ENCODE results near the gene ANKRD50. TPM values are rescaled to one million over a fixed set of nuclear protein-coding genes. Genes with fewer than 3 reads are reported as not detected.

Gene ANKRD50
- total and polyA plus RNA-seq, 2 of the 13 experiments (the other 11 are each of a cell fraction or from before 2014, with no cell fraction given): 2.4 to 4.4 TPM

DNA sequence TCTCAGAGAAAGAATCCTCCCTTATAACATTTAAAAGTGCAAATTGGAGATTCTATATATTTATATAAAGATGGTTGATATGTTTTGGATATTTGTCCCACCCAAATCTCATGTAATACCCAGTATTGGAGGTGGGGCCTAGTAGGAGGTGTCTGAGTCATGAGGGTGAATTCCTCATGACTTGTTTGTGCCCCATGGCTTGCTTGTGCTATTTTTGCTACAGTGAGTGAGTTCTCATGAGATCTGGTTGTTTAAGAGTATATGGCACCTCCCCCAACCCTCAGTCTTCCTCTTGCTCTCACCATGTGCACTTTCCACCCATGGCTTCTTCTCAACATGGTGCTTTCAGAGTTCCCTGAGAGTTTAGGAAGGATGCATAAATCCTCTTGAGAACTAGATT is 9.5 kb upstream of the ANKRD50 start (continued):
- TF ChIP-seq ZSCAN25 (CRISPR knock-in tag; IDR thresholded peaks at IDR 0.05): no peak
- no peak for TF ChIP-seq ZNF569 (CRISPR knock-in tag; IDR thresholded peaks at IDR 0.05; ENCODE audit: borderline replicate concordance)
- no peak for TF ChIP-seq ZNF775 (CRISPR knock-in tag; IDR thresholded peaks at IDR 0.05; ENCODE audit: borderline replicate concordance)
- no peak for TF ChIP-seq ZBTB21 (CRISPR knock-in tag; IDR thresholded peaks at IDR 0.05)

DNA sequence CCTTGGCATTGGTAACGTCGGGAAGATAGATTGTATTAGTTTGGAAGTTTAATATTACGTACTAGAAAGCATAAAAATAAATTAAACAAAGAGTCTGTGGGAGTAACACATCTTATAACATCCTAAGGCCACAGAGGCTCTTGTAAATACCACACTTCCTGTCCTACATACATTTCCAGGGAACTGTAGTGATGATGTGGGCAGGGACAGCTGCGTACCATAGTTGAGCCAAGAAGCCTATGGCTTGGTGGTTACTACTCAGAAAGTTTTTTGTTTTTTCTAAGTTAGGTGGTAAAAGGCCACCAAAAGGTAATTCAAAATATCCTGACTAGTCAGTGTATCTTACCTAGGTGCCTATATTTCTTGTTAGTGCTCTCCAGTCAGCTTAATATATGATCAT is 4.6 kb upstream of the ANKRD50 start:
- peaks cover 5% of the 10 kb centered on the region for H3K4me1 ChIP-seq (ENCODE audit: insufficient read depth, low read length)
- H3K4me3 ChIP-seq (replicated peaks in 1 of 3; ENCODE audit: insufficient read depth in 1 of 3, low read depth in 2 of 3, low read length in 3 of 3): no peak overlapping the region
- H3K27ac ChIP-seq (ENCODE audit: extremely low read length, insufficient read depth, low read length): no peak overlapping the region
- in situ Hi-C loops (cut with HindIII; ENCODE audit: extremely low pct_ligation_motif_present, low pct_unique_long_range_greater_than_20kb): no loop called here
- no peaks in the 10 kb centered on the region for H3K79me2 ChIP-seq (ENCODE audit: insufficient read depth, low read length)
- ChIA-PET POLR2A (no interaction called here), CTCF (ENCODE audit: low intra/inter-chr PET ratio, low total read pairs) (no interaction called here)
- no TSS peak for BruUV-seq (replicated peaks)
- WGBS (ENCODE audit: low lambda C conversion rate): 83% methylated on average over 4 of the region's 4 CpGs
- FAIRE-seq: no peak
- TF ChIP-seq SMAD9 (CRISPR knock-in tag; IDR thresholded peaks at IDR 0.05): no peak
- H3K36me3 ChIP-seq (replicated peaks in 1 of 2; ENCODE audit: control insufficient read depth in 1 of 2, insufficient read depth in 2 of 2, low read length in 2 of 2): no peaks in the 10 kb centered on the region
- H3K27me3 ChIP-seq (ENCODE audit: control insufficient read depth in 1 of 2, insufficient read depth in 2 of 2, low read length in 2 of 2): no peaks in the 10 kb centered on the region; a peak in 1 of 5 replicates
- no peak overlapping the region for H2AFZ ChIP-seq (ENCODE audit: low read length)
- H3K4me2 ChIP-seq (ENCODE audit: low read depth, low read length): no peak overlapping the region
- H4K20me1 ChIP-seq (ENCODE audit: insufficient read depth, low read length): no peaks in the 10 kb centered on the region
- DNase-seq (ENCODE audit: low spot score): no peak
- H3K9ac ChIP-seq (ENCODE audit: insufficient read depth, low read depth, low read length): no peak overlapping the region
- no peak for ATAC-seq
- H3K9me3 ChIP-seq (ENCODE audit: low read length): no peaks in the 10 kb centered on the region
- intact Hi-C loops (cut with micrococcal nuclease; ENCODE audit: unreplicated experiment): no loop called here

DNA sequence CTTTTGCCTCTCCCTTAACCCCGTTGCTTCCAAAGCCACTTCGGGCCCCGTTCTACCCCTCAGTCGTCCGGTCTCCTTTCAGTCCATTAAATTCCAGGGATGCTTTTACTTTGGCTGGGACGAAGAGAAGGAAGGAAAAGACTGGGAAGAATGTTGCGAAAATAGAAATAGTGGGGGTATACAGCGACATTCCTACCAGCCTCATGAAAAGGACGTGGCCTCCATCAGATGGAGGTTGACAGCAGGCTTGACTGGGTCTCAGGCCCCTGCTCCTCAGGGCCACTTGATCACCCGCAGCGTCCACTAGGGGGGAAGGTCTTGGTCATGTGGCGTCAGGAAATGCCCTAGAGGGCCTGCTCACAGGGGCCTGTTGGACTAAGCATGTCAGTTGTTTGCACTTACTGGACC is 657 bp upstream of the ANKRD50 start:
- Histone ChIP-seq H3K79me2 (ENCODE audit: insufficient read depth, low read length) (peaks cover 21% of the 10 kb centered on the region), H3K36me3 (replicated peaks in 1 of 2; ENCODE audit: control insufficient read depth in 1 of 2, insufficient read depth in 2 of 2, low read length in 2 of 2) (no peaks in the 10 kb centered on the region), H3K4me1 (ENCODE audit: insufficient read depth, low read length) (peaks cover 36% of the 10 kb centered on the region), H3K4me2 (ENCODE audit: low read depth, low read length) (peak overlapping the region; percentile 91), H3K27ac (ENCODE audit: extremely low read length, insufficient read depth, low read length) (peak overlapping the region; percentile 83), H3K4me3 (replicated peaks in 1 of 3; ENCODE audit: insufficient read depth in 1 of 3, low read depth in 2 of 3, low read length in 3 of 3) (peak overlapping the region; percentile 72 to 85 (median 80)), H3K9ac (ENCODE audit: insufficient read depth, low read depth, low read length) (peak overlapping the region; percentile 76), H3K27me3 (ENCODE audit: control insufficient read depth in 1 of 2, insufficient read depth in 2 of 2, low read length in 2 of 2) (no peaks in the 10 kb centered on the region; a peak in 1 of 5 replicates), H2AFZ (ENCODE audit: low read length) (peak overlapping the region; percentile 94), H4K20me1 (ENCODE audit: insufficient read depth, low read length) (no peaks in the 10 kb centered on the region), H3K9me3 (ENCODE audit: low read length) (no peaks in the 10 kb centered on the region)
- 2% methylated on average over 12 of the region's 12 CpGs for WGBS (ENCODE audit: low lambda C conversion rate)
- FAIRE-seq (peak; percentile 70), DNase-seq (ENCODE audit: low spot score) (peak; percentile 80), ATAC-seq (peak; percentile 87)
- BruUV-seq (replicated peaks): TSS peak; percentile 98
- ChIA-PET CTCF (ENCODE audit: low intra/inter-chr PET ratio, low total read pairs) (no interaction called here), POLR2A (interaction anchor here (0.6 to 2.4 kb wide), 2 partner anchors 169 to 186 kb away, joined by 3 to 12 read pairs; no protein-coding TSS in a partner anchor)
- in situ Hi-C loops (cut with HindIII; ENCODE audit: extremely low pct_ligation_motif_present, low pct_unique_long_range_greater_than_20kb) (no loop called here), intact Hi-C loops (cut with micrococcal nuclease; ENCODE audit: unreplicated experiment) (loop anchor here (2.0 to 5.0 kb wide), 2 partner anchors 46 to 182 kb away; no protein-coding TSS in a partner anchor)
- TF ChIP-seq ELF1 (CRISPR knock-in tag; IDR thresholded peaks at IDR 0.05) (no peak), ZMYM4 (CRISPR knock-in tag; IDR thresholded peaks at IDR 0.05) (peak; percentile 79), DPF2 (CRISPR knock-in tag; IDR thresholded peaks at IDR 0.05; ENCODE audit: borderline replicate concordance, low read depth) (no peak)
- TF ChIP-seq, protein P1, sequence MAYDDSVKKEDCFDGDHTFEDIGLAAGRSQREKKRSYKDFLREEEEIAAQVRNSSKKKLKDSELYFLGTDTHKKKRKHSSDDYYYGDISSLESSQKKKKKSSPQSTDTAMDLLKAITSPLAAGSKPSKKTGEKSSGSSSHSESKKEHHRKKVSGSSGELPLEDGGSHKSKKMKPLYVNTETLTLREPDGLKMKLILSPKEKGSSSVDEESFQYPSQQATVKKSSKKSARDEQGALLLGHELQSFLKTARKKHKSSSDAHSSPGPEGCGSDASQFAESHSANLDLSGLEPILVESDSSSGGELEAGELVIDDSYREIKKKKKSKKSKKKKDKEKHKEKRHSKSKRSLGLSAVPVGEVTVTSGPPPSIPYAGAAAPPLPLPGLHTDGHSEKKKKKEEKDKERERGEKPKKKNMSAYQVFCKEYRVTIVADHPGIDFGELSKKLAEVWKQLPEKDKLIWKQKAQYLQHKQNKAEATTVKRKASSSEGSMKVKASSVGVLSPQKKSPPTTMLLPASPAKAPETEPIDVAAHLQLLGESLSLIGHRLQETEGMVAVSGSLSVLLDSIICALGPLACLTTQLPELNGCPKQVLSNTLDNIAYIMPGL (CRISPR knock-in tag; IDR thresholded peaks at IDR 0.05; ENCODE audit: borderline replicate concordance in 1 of 2, low read depth in 1 of 2): peak; percentile 74 to 83; a peak in 3 of 4 replicates
- TF ChIP-seq, protein P2, sequence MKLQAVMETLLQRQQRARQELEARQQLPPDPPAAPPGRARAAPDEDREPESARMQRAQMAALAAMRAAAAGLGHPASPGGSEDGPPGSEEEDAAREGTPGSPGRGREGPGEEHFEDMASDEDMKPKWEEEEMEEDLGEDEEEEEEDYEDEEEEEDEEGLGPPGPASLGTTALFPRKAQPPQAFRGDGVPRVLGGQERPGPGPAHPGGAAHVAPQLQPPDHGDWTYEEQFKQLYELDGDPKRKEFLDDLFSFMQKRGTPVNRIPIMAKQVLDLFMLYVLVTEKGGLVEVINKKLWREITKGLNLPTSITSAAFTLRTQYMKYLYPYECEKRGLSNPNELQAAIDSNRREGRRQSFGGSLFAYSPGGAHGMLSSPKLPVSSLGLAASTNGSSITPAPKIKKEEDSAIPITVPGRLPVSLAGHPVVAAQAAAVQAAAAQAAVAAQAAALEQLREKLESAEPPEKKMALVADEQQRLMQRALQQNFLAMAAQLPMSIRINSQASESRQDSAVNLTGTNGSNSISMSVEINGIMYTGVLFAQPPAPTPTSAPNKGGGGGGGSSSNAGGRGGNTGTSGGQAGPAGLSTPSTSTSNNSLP (IDR thresholded peaks at IDR 0.05; ENCODE audit: low read depth, low read length): 0 out of 2 replicates have a peak, but pooled peaks have one; percentile 28
